ENCODE measurements around the gene PCBD1. TPM values are rescaled to one million over a fixed set of nuclear protein-coding genes. Genes with fewer than 3 reads are reported as not detected.

The PCBD1 gene
- total and polyA plus RNA-seq, 2 donors (not counting 1 experiment from before 2014, with no cell fraction given): 6.7 to 14.1 TPM

GRCh38 chr10:70885931-70886903, 2.1 kb downstream of the PCBD1 start:
- WGBS (ENCODE audit: insufficient coverage): 85% methylated on average over 11 of the region's 18 CpGs
- ATAC-seq (ENCODE audit: low read depth) (no peak), DNase-seq (no peak)
- TF ChIP-seq EZH2 (IDR thresholded peaks at IDR 0.05; ENCODE audit: borderline replicate concordance, insufficient read depth, low read depth, low read length, poor library complexity, severe bottlenecking) (no peak), CTCF (IDR thresholded peaks at IDR 0.05) (no peak)
- Histone ChIP-seq H3K9me3 (ENCODE audit: control extremely low read depth in 1 of 3, control insufficient read depth in 2 of 3, insufficient read depth in 1 of 3, low read length in 2 of 3) (no peaks in the 10 kb centered on the region), H3K4me1 (ENCODE audit: control insufficient read depth in 2 of 2, insufficient read depth in 2 of 2, low read length in 2 of 2) (peaks cover 5 to 11% of the 10 kb centered on the region in 2 donors), H2AFZ (ENCODE audit: insufficient read depth, low read depth, low read length, poor library complexity, severe bottlenecking) (no peak overlapping the region), H3K4me3 (ENCODE audit: control extremely low read depth in 1 of 5, extremely low read depth in 1 of 5, insufficient read depth in 1 of 5, low read depth in 2 of 5, low read length in 4 of 5) (no peak overlapping the region), H4K20me1 (ENCODE audit: control insufficient read depth, insufficient read depth, low read length, poor library complexity, severe bottlenecking) (no peaks in the 10 kb centered on the region), H3K79me2 (ENCODE audit: control insufficient read depth, insufficient read depth, low read length) (no peaks in the 10 kb centered on the region), H3K9ac (ENCODE audit: low read length) (no peak overlapping the region), H3K27me3 (replicated peaks in 1 of 4; ENCODE audit: control extremely low read depth in 1 of 4, control insufficient read depth in 3 of 4, insufficient read depth in 4 of 4, low read length in 3 of 4) (no peaks in the 10 kb centered on the region), H3K36me3 (replicated peaks in 1 of 2; ENCODE audit: control extremely low read depth in 1 of 2, control insufficient read depth in 1 of 2, extremely low read depth in 1 of 2, insufficient read depth in 2 of 2, low read length in 1 of 2) (peaks cover 0 to 6% of the 10 kb centered on the region in 2 experiments), H3K4me2 (replicated peaks; ENCODE audit: low read depth, low read length, poor library complexity, severe bottlenecking) (no peak overlapping the region), H3K27ac (ENCODE audit: low read length in 2 of 2) (no peak overlapping the region)
- Mint-ChIP-seq H3K27me3 (no peaks in the 10 kb centered on the region), H3K27ac (peak overlapping the region; percentile 37), H3K4me1 (peaks cover 5% of the 10 kb centered on the region), H3K4me3 (peak overlapping the region; percentile 2), H3K9me3 (ENCODE audit: insufficient read depth) (no peaks in the 10 kb centered on the region)
- ChIA-PET POLR2A (no interaction called here), CTCF (interaction anchor here (1.0 to 3.0 kb wide), 4 partner anchors 7 to 358 kb away, joined by 3 to 12 read pairs (median 4); no protein-coding TSS in a partner anchor)
- intact Hi-C loops (cut with micrococcal nuclease): loop anchor here (5.0 kb wide), 1 partner anchor 654 kb away; the partner anchor contains the start of gene PPA1

GRCh38 chr10:70885481-70885880, 2.9 kb downstream of the PCBD1 start:
- Histone ChIP-seq H4K20me1 (ENCODE audit: control insufficient read depth, insufficient read depth, low read length, poor library complexity, severe bottlenecking) (no peaks in the 10 kb centered on the region), H3K9ac (ENCODE audit: low read length) (no peak overlapping the region), H2AFZ (ENCODE audit: insufficient read depth, low read depth, low read length, poor library complexity, severe bottlenecking) (no peak overlapping the region), H3K4me1 (ENCODE audit: control insufficient read depth in 2 of 2, insufficient read depth in 2 of 2, low read length in 2 of 2) (peaks cover 5 to 11% of the 10 kb centered on the region in 2 donors), H3K79me2 (ENCODE audit: control insufficient read depth, insufficient read depth, low read length) (no peaks in the 10 kb centered on the region), H3K27me3 (replicated peaks in 1 of 4; ENCODE audit: control extremely low read depth in 1 of 4, control insufficient read depth in 3 of 4, insufficient read depth in 4 of 4, low read length in 3 of 4) (no peaks in the 10 kb centered on the region), H3K36me3 (replicated peaks in 1 of 2; ENCODE audit: control extremely low read depth in 1 of 2, control insufficient read depth in 1 of 2, extremely low read depth in 1 of 2, insufficient read depth in 2 of 2, low read length in 1 of 2) (peaks cover 0 to 6% of the 10 kb centered on the region in 2 experiments), H3K4me3 (ENCODE audit: control extremely low read depth in 1 of 5, extremely low read depth in 1 of 5, insufficient read depth in 1 of 5, low read depth in 2 of 5, low read length in 4 of 5) (no peak overlapping the region), H3K9me3 (ENCODE audit: control extremely low read depth in 1 of 3, control insufficient read depth in 2 of 3, insufficient read depth in 1 of 3, low read length in 2 of 3) (no peaks in the 10 kb centered on the region), H3K4me2 (replicated peaks; ENCODE audit: low read depth, low read length, poor library complexity, severe bottlenecking) (no peak overlapping the region), H3K27ac (ENCODE audit: low read length in 2 of 2) (no peak overlapping the region)
- no peak for TF ChIP-seq CTCF (IDR thresholded peaks at IDR 0.05)
- TF ChIP-seq EZH2 (IDR thresholded peaks at IDR 0.05; ENCODE audit: borderline replicate concordance, insufficient read depth, low read depth, low read length, poor library complexity, severe bottlenecking): no peak
- Mint-ChIP-seq H3K4me1 (peaks cover 5% of the 10 kb centered on the region), H3K9me3 (ENCODE audit: insufficient read depth) (no peaks in the 10 kb centered on the region), H3K27ac (no peak overlapping the region), H3K27me3 (no peaks in the 10 kb centered on the region), H3K4me3 (no peak overlapping the region)
- ChIA-PET POLR2A (no interaction called here), CTCF (no interaction called here)
- ATAC-seq (ENCODE audit: low read depth) (no peak), DNase-seq (no peak)
- 75% methylated on average over 1 of the region's 4 CpGs for WGBS (ENCODE audit: insufficient coverage)
- intact Hi-C loops (cut with micrococcal nuclease): loop anchor here (5.0 kb wide), 1 partner anchor 653 kb away; the partner anchor contains the start of gene PPA1
